ENCODE data around the gene ZDHHC11.
"Not testable (repeated sequence)": the region's sequence is repeated elsewhere in the genome, so short reads cannot be mapped to it uniquely, and the experiment has no call there.

ZDHHC11 gene

GRCh38 chr5:856531-857425, 6.0 kb upstream of the ZDHHC11 start:
- DNase-seq: no peak

- no peak for DNase-seq
These were observed 5.2 kb upstream of the ZDHHC11 start for GRCh38 chr5:855771-856530.

GRCh38 chr5:854966-855743, 4.4 kb upstream of the ZDHHC11 start:
- DNase-seq: no peak

GRCh38 chr5:854217-854616, 3.4 kb upstream of the ZDHHC11 start:
- DNase-seq: no peak

GRCh38 chr5:853416-854090, 2.8 kb upstream of the ZDHHC11 start:
- not testable (repeated sequence) for DNase-seq

- DNase-seq: no peak
These were observed 1.9 kb upstream of the ZDHHC11 start for GRCh38 chr5:852431-853401.

- DNase-seq: no peak
These were observed 1.2 kb upstream of the ZDHHC11 start for GRCh38 chr5:852018-852417.

GRCh38 chr5:851553-851952, 767 bp upstream of the ZDHHC11 start:
- DNase-seq: no peak

GRCh38 chr5:851076-851475, 290 bp upstream of the ZDHHC11 start:
- no peak for DNase-seq

- no peak for DNase-seq
These were observed 1.0 kb downstream of the ZDHHC11 start for GRCh38 chr5:849651-850301.

GRCh38 chr5:848671-849111, 2.1 kb downstream of the ZDHHC11 start:
- no peak for DNase-seq

GRCh38 chr5:847736-848135, 3.0 kb downstream of the ZDHHC11 start:
- not testable (repeated sequence) for DNase-seq

- not testable (repeated sequence) for DNase-seq
These were observed 3.6 kb downstream of the ZDHHC11 start for GRCh38 chr5:847212-847611.

- not testable (repeated sequence) for DNase-seq
These were observed 4.1 kb downstream of the ZDHHC11 start for GRCh38 chr5:846602-847091.

GRCh38 chr5:845676-846601, 4.8 kb downstream of the ZDHHC11 start:
- DNase-seq: not testable (repeated sequence)

GRCh38 chr5:845031-845675, 5.6 kb downstream of the ZDHHC11 start:
- DNase-seq: not testable (repeated sequence)

GRCh38 chr5:844426-844825, 6.4 kb downstream of the ZDHHC11 start:
- not testable (repeated sequence) for DNase-seq

- DNase-seq: not testable (repeated sequence)
These were observed 6.9 kb downstream of the ZDHHC11 start for GRCh38 chr5:843926-844325.

- DNase-seq: not testable (repeated sequence)
These were observed 7.4 kb downstream of the ZDHHC11 start for GRCh38 chr5:843371-843770.
